Medulla oblongata (tissue), 1 donor: ENCODE results near the gene CCL28.
"Not testable (repeated sequence)": the region's sequence is repeated elsewhere in the genome, so short reads cannot be mapped to it uniquely, and the experiment has no call there.

ENCODE experiments used
- DNase-seq: peaks from one replicate; pipeline ENCODE4 v3.0.0-alpha.2; 2015; ENCODE audit errors: extremely low spot score

The CCL28 gene

GRCh38 chr5:43412156-43412555 is at the start of gene CCL28:
TSS of gene CCL28 (minus strand) at chr5:43412391. CDS start at chr5:43412316, 75 bp downstream.
- DNase-seq, result no peak

- no peak for DNase-seq
These were observed 48.9 kb upstream of the CCL28 start for GRCh38 chr5:43461066-43461465.

GRCh38 chr5:43456556-43456955 is 44.4 kb upstream of the CCL28 start:
- no peak for DNase-seq

- DNase-seq, result not testable (repeated sequence)
These were observed 29.4 kb upstream of the CCL28 start for GRCh38 chr5:43441575-43441974.

GRCh38 chr5:43437062-43437660 is 25.0 kb upstream of the CCL28 start:
- DNase-seq, result no peak

GRCh38 chr5:43433382-43433781 is 21.2 kb upstream of the CCL28 start:
- no peak for DNase-seq

- peak; percentile 37 for DNase-seq
These were observed 20.5 kb upstream of the CCL28 start for GRCh38 chr5:43432486-43433375.

- no peak for DNase-seq
These were observed 17.5 kb upstream of the CCL28 start for GRCh38 chr5:43429706-43430105.

- DNase-seq, result no peak
These were observed 16.8 kb upstream of the CCL28 start for GRCh38 chr5:43429016-43429415.

GRCh38 chr5:43427306-43427705 is 15.1 kb upstream of the CCL28 start:
- no peak for DNase-seq

GRCh38 chr5:43425983-43426382 is 13.8 kb upstream of the CCL28 start:
- no peak for DNase-seq

GRCh38 chr5:43423086-43423485 is 10.9 kb upstream of the CCL28 start:
- not testable (repeated sequence) for DNase-seq

- peak; percentile 12 for DNase-seq
These were observed 10.0 kb upstream of the CCL28 start for GRCh38 chr5:43422143-43422542.

- no peak for DNase-seq
These were observed 9.4 kb upstream of the CCL28 start for GRCh38 chr5:43421450-43422133.

GRCh38 chr5:43420241-43420640 is 8.1 kb upstream of the CCL28 start:
- no peak for DNase-seq

GRCh38 chr5:43418561-43418960 is 6.4 kb upstream of the CCL28 start:
- DNase-seq, result no peak

- DNase-seq, result no peak
These were observed 4.7 kb upstream of the CCL28 start for GRCh38 chr5:43416803-43417394.

GRCh38 chr5:43415935-43416802 is 4.0 kb upstream of the CCL28 start:
- no peak for DNase-seq

- no peak for DNase-seq
These were observed 1.8 kb upstream of the CCL28 start for GRCh38 chr5:43413966-43414365.

- DNase-seq, result no peak
These were observed 453 bp upstream of the CCL28 start for GRCh38 chr5:43412644-43413043.

GRCh38 chr5:43411495-43411894 is 696 bp downstream of the CCL28 start:
- DNase-seq, result no peak
